Neural progenitor cell (in vitro differentiated cells): ENCODE data around the gene ITGAX. TPM values are rescaled to one million over a fixed set of nuclear protein-coding genes. Genes with fewer than 3 reads are reported as not detected.

Experiments used
- DNase-seq: peaks from one replicate; pipeline ENCODE4 v3.0.0-alpha.2; 2016; ENCODE audit warnings: low spot score
- H2AFZ ChIP-seq: fragments of 200-600 bp; sonication (generic); replicated peaks from 2 replicates; pipeline ENCODE4 v1.6.1; 2016; ENCODE audit warnings: antibody characterized with exemption
- H3F3A ChIP-seq: fragments of 200-600 bp; sonication (generic); 2 replicates; pipeline ENCODE4 v1.6.1; 2016; ENCODE audit warnings: antibody characterized with exemption, low read depth
- H3K27ac ChIP-seq: fragments of 200-600 bp; sonication (generic); 2 replicates; pipeline ENCODE4 v1.5.1; 2016; ENCODE audit warnings: mild to moderate bottlenecking
- H3K27me3 ChIP-seq: fragments of 200-600 bp; sonication (generic); 2 replicates; pipeline ENCODE4 v1.6.1; 2016; ENCODE audit warnings: mild to moderate bottlenecking, moderate library complexity
- H3K36me3 ChIP-seq: fragments of 200-600 bp; sonication (generic); 2 replicates; pipeline ENCODE4 v1.5.1; 2016
- H3K4me1 ChIP-seq: fragments of 200-600 bp; sonication (generic); 2 replicates; pipeline ENCODE4 v1.6.1; 2016; ENCODE audit warnings: mixed run types
- H3K4me2 ChIP-seq: fragments of 200-600 bp; sonication (generic); 2 replicates; pipeline ENCODE4 v1.6.1; 2016
- H3K4me3 ChIP-seq: fragments of 200-600 bp; sonication (generic); 2 replicates; pipeline ENCODE4 v1.5.1; 2016
- H3K79me2 ChIP-seq: fragments of 200-600 bp; sonication (generic); 2 replicates; pipeline ENCODE4 v1.6.1; 2016; ENCODE audit warnings: low read depth
- H3K9ac ChIP-seq: fragments of 200-600 bp; sonication (generic); 2 replicates; pipeline ENCODE4 v1.6.1; 2016
- H3K9me3 ChIP-seq: fragments of 200-600 bp; sonication (generic); 2 replicates; pipeline ENCODE4 v1.5.1; 2016; ENCODE audit warnings: low read depth
- H4K20me1 ChIP-seq: fragments of 200-600 bp; sonication (generic); 2 replicates; pipeline ENCODE4 v1.6.1; 2016; ENCODE audit warnings: low read depth
- H3K27ac Mint-ChIP-seq: 3 replicates; pipeline ENCODE4 v1.8.0; 2021; ENCODE audit warnings: mixed read lengths
- H3K27me3 Mint-ChIP-seq: 2 replicates; pipeline ENCODE4 v1.8.0; 2022; ENCODE audit warnings: low read depth, mild to moderate bottlenecking, inconsistent platforms, moderate library complexity, mixed read lengths; ENCODE audit not compliant: insufficient read depth
- H3K36me3 Mint-ChIP-seq: 3 replicates; pipeline ENCODE4 v1.8.0; 2021; ENCODE audit warnings: mixed read lengths
- H3K4me1 Mint-ChIP-seq: 3 replicates; pipeline ENCODE4 v1.8.0; 2021; ENCODE audit warnings: mixed read lengths
- H3K4me3 Mint-ChIP-seq: 3 replicates; pipeline ENCODE4 v1.8.0; 2021; ENCODE audit warnings: mild to moderate bottlenecking, moderate library complexity, mixed read lengths
- H3K9me3 Mint-ChIP-seq: 3 replicates; pipeline ENCODE4 v1.8.0; 2020; ENCODE audit warnings: mixed read lengths
- EZH2 ChIP-seq: fragments of 200-600 bp; sonication (generic); IDR thresholded peaks from 2 replicates; pipeline ENCODE4 v1.6.1; 2017; ENCODE audit warnings: antibody characterized with exemption, mild to moderate bottlenecking, moderate library complexity
- EZH2phosphoT487 ChIP-seq: fragments of 200-600 bp; sonication (generic); IDR thresholded peaks from 2 replicates; pipeline ENCODE4 v1.6.1; 2017; ENCODE audit warnings: antibody characterized with exemption
- total RNA-seq: library from RNA; depleted of rRNA; stranded (reverse); fragments of >200 nt; gene quantifications from 2 replicates; pipeline ENCODE4 v1.2.3, GENCODE V29; 2015; ENCODE audit warnings: low replicate concordance
- TF ChIP-seq, protein P1 (sequence below): fragments of 200-600 bp; sonication (generic); IDR thresholded peaks from 2 replicates; pipeline ENCODE4 v1.5.1; 2017; ENCODE audit warnings: antibody characterized with exemption, mild to moderate bottlenecking

Gene ITGAX
- total RNA-seq, 1 donor from 2014 or later, result not detected

- Mint-ChIP-seq H3K4me1 (peaks cover 8% of the 10 kb centered on the region), H3K27me3 (peaks cover 7% of the 10 kb centered on the region), H3K9me3 (peaks cover 2% of the 10 kb centered on the region), H3K36me3 (no peaks in the 10 kb centered on the region), H3K27ac (no peak overlapping the region), H3K4me3 (no peak overlapping the region)
- Histone ChIP-seq H3K27ac (no peak overlapping the region), H3K4me1 (no peaks in the 10 kb centered on the region), H3K79me2 (no peaks in the 10 kb centered on the region), H3K36me3 (no peaks in the 10 kb centered on the region), H3K27me3 (peaks cover 7% of the 10 kb centered on the region), H2AFZ (no peak overlapping the region), H4K20me1 (no peaks in the 10 kb centered on the region), H3K4me3 (no peak overlapping the region), H3K9me3 (no peaks in the 10 kb centered on the region), H3K4me2 (no peak overlapping the region), H3F3A (no peaks in the 10 kb centered on the region), H3K9ac (no peak overlapping the region)
- no peak for DNase-seq
- TF ChIP-seq EZH2, result no peak
- TF ChIP-seq EZH2phosphoT487, result no peak
- TF ChIP-seq, protein P1, sequence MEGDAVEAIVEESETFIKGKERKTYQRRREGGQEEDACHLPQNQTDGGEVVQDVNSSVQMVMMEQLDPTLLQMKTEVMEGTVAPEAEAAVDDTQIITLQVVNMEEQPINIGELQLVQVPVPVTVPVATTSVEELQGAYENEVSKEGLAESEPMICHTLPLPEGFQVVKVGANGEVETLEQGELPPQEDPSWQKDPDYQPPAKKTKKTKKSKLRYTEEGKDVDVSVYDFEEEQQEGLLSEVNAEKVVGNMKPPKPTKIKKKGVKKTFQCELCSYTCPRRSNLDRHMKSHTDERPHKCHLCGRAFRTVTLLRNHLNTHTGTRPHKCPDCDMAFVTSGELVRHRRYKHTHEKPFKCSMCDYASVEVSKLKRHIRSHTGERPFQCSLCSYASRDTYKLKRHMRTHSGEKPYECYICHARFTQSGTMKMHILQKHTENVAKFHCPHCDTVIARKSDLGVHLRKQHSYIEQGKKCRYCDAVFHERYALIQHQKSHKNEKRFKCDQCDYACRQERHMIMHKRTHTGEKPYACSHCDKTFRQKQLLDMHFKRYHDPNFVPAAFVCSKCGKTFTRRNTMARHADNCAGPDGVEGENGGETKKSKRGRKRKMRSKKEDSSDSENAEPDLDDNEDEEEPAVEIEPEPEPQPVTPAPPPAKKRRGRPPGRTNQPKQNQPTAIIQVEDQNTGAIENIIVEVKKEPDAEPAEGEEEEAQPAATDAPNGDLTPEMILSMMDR, result no peak
Measured at GRCh38 chr16:31429314-31429713, 74.3 kb downstream of the ITGAX start.

DNA sequence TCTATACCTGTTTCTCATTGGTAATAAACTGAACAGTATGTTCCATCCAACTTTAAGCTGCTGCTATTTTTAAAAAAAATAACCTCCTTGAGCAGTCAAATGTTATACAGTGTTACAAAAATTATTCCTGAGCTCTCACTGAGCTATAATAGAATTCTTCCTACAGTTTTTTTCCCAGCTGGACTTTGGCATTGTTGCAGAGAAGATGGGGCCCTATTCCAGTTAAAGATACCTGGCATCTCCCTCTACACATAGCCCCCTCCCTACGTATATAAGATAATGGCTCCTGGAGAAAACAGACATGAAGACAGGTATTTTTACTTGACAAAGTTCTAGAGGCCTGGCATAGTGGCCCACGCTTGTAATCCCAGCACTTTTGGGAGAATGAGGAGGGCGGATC, 74.8 kb downstream of the ITGAX start:
- H3K79me2 ChIP-seq, result no peaks in the 10 kb centered on the region
- H3K4me2 ChIP-seq, result no peak overlapping the region
- no peak overlapping the region for H3K4me3 Mint-ChIP-seq
- peaks cover 7% of the 10 kb centered on the region for H3K27me3 ChIP-seq
- H3K27me3 Mint-ChIP-seq, result peaks cover 7% of the 10 kb centered on the region
- no peaks in the 10 kb centered on the region for H4K20me1 ChIP-seq
- no peak overlapping the region for H3K27ac ChIP-seq
- no peaks in the 10 kb centered on the region for H3K36me3 ChIP-seq
- peaks cover 8% of the 10 kb centered on the region for H3K4me1 Mint-ChIP-seq
- H2AFZ ChIP-seq, result no peak overlapping the region
- H3F3A ChIP-seq, result no peaks in the 10 kb centered on the region
- no peak overlapping the region for H3K9ac ChIP-seq
- H3K4me3 ChIP-seq, result no peak overlapping the region
- H3K9me3 Mint-ChIP-seq, result peaks cover 2% of the 10 kb centered on the region
- no peak for DNase-seq
- H3K27ac Mint-ChIP-seq, result no peak overlapping the region
- TF ChIP-seq, protein P1, result no peak
- TF ChIP-seq EZH2phosphoT487, result no peak
- no peaks in the 10 kb centered on the region for H3K4me1 ChIP-seq
- H3K36me3 Mint-ChIP-seq, result no peaks in the 10 kb centered on the region
- no peaks in the 10 kb centered on the region for H3K9me3 ChIP-seq

DNA sequence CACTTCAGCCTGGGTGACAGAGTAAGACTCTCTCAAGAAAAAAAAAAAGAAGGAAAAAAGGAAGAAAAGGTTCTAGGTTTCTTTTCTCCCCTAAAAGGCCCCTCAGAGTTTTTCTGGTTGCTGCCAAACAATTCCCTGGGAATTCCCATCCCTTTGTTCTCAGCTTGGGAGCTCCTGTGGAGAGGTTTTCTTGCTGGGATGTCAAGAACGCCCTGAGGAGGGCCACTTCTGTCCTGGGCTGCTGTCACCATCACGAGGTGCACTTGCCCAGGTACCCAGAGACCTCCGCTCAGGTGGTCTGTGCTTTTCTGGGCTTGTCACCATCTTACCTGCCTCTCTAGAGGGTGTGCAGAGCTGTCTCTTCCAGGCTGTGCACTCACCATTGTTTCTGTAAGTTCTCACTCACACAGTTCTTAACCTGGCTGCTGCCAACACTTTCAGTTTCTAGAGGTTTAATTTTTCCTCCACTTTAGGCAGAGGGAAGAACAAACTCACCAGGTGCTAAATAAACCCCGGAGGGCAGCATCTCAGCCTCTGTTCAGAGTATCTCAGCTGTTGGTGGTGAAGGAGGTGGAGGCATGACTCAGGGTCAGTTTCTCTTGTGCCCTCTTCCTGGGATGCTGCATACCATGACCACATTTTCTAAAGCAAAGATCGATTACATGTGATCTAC, 75.5 kb downstream of the ITGAX start:
- peaks cover 7% of the 10 kb centered on the region for H3K27me3 ChIP-seq
- peaks cover 8% of the 10 kb centered on the region for H3K27me3 Mint-ChIP-seq
- no peaks in the 10 kb centered on the region for H4K20me1 ChIP-seq
- no peaks in the 10 kb centered on the region for H3K36me3 Mint-ChIP-seq
- no peaks in the 10 kb centered on the region for H3K36me3 ChIP-seq
- no peak overlapping the region for H2AFZ ChIP-seq
- H3K9me3 Mint-ChIP-seq, result peaks cover 2% of the 10 kb centered on the region
- H3K4me3 Mint-ChIP-seq, result no peak overlapping the region
- no peak overlapping the region for H3K4me3 ChIP-seq
- no peak overlapping the region for H3K9ac ChIP-seq
- H3K9me3 ChIP-seq, result no peaks in the 10 kb centered on the region
- no peaks in the 10 kb centered on the region for H3K79me2 ChIP-seq
- no peaks in the 10 kb centered on the region for H3K4me1 ChIP-seq
- H3K4me2 ChIP-seq, result no peak overlapping the region
- H3F3A ChIP-seq, result no peaks in the 10 kb centered on the region
- no peak overlapping the region for H3K27ac ChIP-seq
- TF ChIP-seq EZH2phosphoT487, result no peak
- TF ChIP-seq, protein P1, result no peak
- no peak for TF ChIP-seq EZH2
- H3K27ac Mint-ChIP-seq, result no peak overlapping the region
- peaks cover 8% of the 10 kb centered on the region for H3K4me1 Mint-ChIP-seq
- DNase-seq, result peak; percentile 45

Other genes starting within 250 kb of the ITGAX start
- 19.8 and 38.1 TPM in 2 replicates for gene BCKDK, start 246.8 kb upstream of the ITGAX start, total RNA-seq
- 59.7 and 71.7 TPM in 2 replicates for gene KAT8, start 237.5 kb upstream of the ITGAX start, total RNA-seq
- 2.7 and 17.6 TPM in 2 replicates for gene PRSS8, start 219.4 kb upstream of the ITGAX start, total RNA-seq
- gene PRSS36, start 205.1 kb upstream of the ITGAX start, total RNA-seq, result 0.30 and 0.68 TPM in 2 replicates
- gene FUS, start 175.0 kb upstream of the ITGAX start, total RNA-seq, result 81.7 and 127 TPM in 2 replicates
- 0.81 TPM in 1 of 2 replicates, not detected in the other for gene PYCARD, start 152.4 kb upstream of the ITGAX start, total RNA-seq
- 0.07 TPM in 1 of 2 replicates, not detected in the other for gene TRIM72, start 141.1 kb upstream of the ITGAX start, total RNA-seq
- not detected in 2 replicates for gene PYDC1, start 138.0 kb upstream of the ITGAX start, total RNA-seq
- gene ITGAM, start 95.2 kb upstream of the ITGAX start, total RNA-seq, result not detected in 2 replicates
- not detected in 2 replicates for gene ITGAD, start 38.2 kb downstream of the ITGAX start, total RNA-seq
- not detected in 2 replicates for gene COX6A2, start 73.2 kb downstream of the ITGAX start, total RNA-seq
- gene ZNF843, start 87.6 kb downstream of the ITGAX start, total RNA-seq, result 0.19 and 0.53 TPM in 2 replicates
- 5.4 and 7.6 TPM in 2 replicates for gene ARMC5, start 104.3 kb downstream of the ITGAX start, total RNA-seq
- gene TGFB1I1, start 117.0 kb downstream of the ITGAX start, total RNA-seq, result 0.09 TPM in 1 of 2 replicates, not detected in the other
- gene SLC5A2, start 127.9 kb downstream of the ITGAX start, total RNA-seq, result not detected in 2 replicates
- gene RUSF1, start 153.2 kb downstream of the ITGAX start, total RNA-seq, result 11.5 and 54.9 TPM in 2 replicates
- not detected in 2 replicates for gene AHSP, start 172.7 kb downstream of the ITGAX start, total RNA-seq